H9 (cell line): ENCODE results near the gene NPPC. TPM values are rescaled to one million over a fixed set of nuclear protein-coding genes. Genes with fewer than 3 reads are reported as not detected.
A peak's percentile ranks its signal among the peaks of the same experiment; 100 is the strongest.

Source experiments
- DNase-seq: peaks from one replicate; pipeline ENCODE4 v3.0.0-alpha.2; 2017
- H2AFZ ChIP-seq: one replicate; pipeline ENCODE4 v1.6.1; 2013; ENCODE audit warnings: mild to moderate bottlenecking, low read length, control low read depth, moderate library complexity
- H2AK5ac ChIP-seq: 2 replicates; pipeline ENCODE4 v1.6.1; 2013; ENCODE audit warnings: low read length, control low read depth, mixed read lengths; ENCODE audit not compliant: insufficient read length
- H2BK120ac ChIP-seq: one replicate; pipeline ENCODE4 v1.6.1; 2013; ENCODE audit warnings: low read depth, mild to moderate bottlenecking, low read length, control low read depth, inconsistent platforms; ENCODE audit not compliant: poor library complexity, severe bottlenecking
- H2BK12ac ChIP-seq: 2 replicates; pipeline ENCODE4 v1.6.1; 2013; ENCODE audit warnings: low read length, control low read depth, mixed read lengths, low read depth; ENCODE audit not compliant: insufficient read length
- H2BK15ac ChIP-seq: 2 replicates; pipeline ENCODE4 v1.6.1; 2013; ENCODE audit warnings: low read depth, low read length, control low read depth
- H2BK20ac ChIP-seq: one replicate; pipeline ENCODE4 v1.6.1; 2013; ENCODE audit warnings: low read depth, mild to moderate bottlenecking, low read length, control low read depth, inconsistent platforms; ENCODE audit not compliant: poor library complexity, severe bottlenecking
- H2BK5ac ChIP-seq: 2 replicates; pipeline ENCODE4 v1.6.1; 2013; ENCODE audit warnings: low read length, control low read depth, mixed read lengths; ENCODE audit not compliant: insufficient read length
- H3K14ac ChIP-seq: 2 replicates; pipeline ENCODE4 v1.6.1; 2013; ENCODE audit warnings: low read length, control low read depth; ENCODE audit not compliant: insufficient read depth
- H3K18ac ChIP-seq: 2 replicates; pipeline ENCODE4 v1.6.1; 2013; ENCODE audit warnings: low read depth, mild to moderate bottlenecking, mixed read lengths, low read length, control low read depth; ENCODE audit not compliant: insufficient read length
- H3K23ac ChIP-seq: 2 replicates; pipeline ENCODE4 v1.6.1; 2013; ENCODE audit warnings: low read length, control low read depth, mixed read lengths, low read depth; ENCODE audit not compliant: insufficient read length
- H3K23me2 ChIP-seq: 2 replicates; pipeline ENCODE4 v1.6.1; 2013; ENCODE audit warnings: low read depth, mild to moderate bottlenecking, mixed read lengths, low read length, control low read depth; ENCODE audit not compliant: insufficient read length, poor library complexity, severe bottlenecking
- H3K27ac ChIP-seq: 2 replicates; pipeline ENCODE4 v1.5.1; 2013; ENCODE audit warnings: low read length, control low read depth, mixed read lengths, low read depth; ENCODE audit not compliant: insufficient read length
- H3K27me3 ChIP-seq: 2 replicates; pipeline ENCODE4 v1.6.1; 2013; ENCODE audit warnings: low read length, control low read depth, inconsistent platforms; ENCODE audit not compliant: insufficient read depth
- H3K4ac ChIP-seq: 2 replicates; pipeline ENCODE4 v1.6.1; 2013; ENCODE audit warnings: low read depth, mild to moderate bottlenecking, control low read depth, inconsistent platforms, low read length, moderate library complexity
- H3K4me1 ChIP-seq: 2 replicates; pipeline ENCODE4 v1.6.1; 2013; ENCODE audit warnings: low read length, control low read depth, inconsistent platforms; ENCODE audit not compliant: insufficient read depth
- H3K4me2 ChIP-seq: 2 replicates; pipeline ENCODE4 v1.6.1; 2013; ENCODE audit warnings: low read length, control low read depth, mixed read lengths; ENCODE audit not compliant: insufficient read length, insufficient read depth
- H3K56ac ChIP-seq: 2 replicates; pipeline ENCODE4 v1.6.1; 2013; ENCODE audit warnings: low read depth, mild to moderate bottlenecking, mixed read lengths, low read length, control low read depth; ENCODE audit not compliant: insufficient read length
- H3K79me1 ChIP-seq: 2 replicates; pipeline ENCODE4 v1.6.1; 2013; ENCODE audit warnings: low read depth, mild to moderate bottlenecking, moderate library complexity, low read length, control low read depth, inconsistent platforms; ENCODE audit not compliant: insufficient read depth, poor library complexity, severe bottlenecking
- H3K79me2 ChIP-seq: 2 replicates; pipeline ENCODE4 v1.6.1; 2013; ENCODE audit warnings: low read length, control low read depth, inconsistent platforms; ENCODE audit not compliant: insufficient read depth
- H3K9ac ChIP-seq: 2 replicates; pipeline ENCODE4 v1.6.1; 2013; ENCODE audit warnings: low read length, control low read depth, mixed read lengths; ENCODE audit not compliant: insufficient read length; ENCODE audit errors: extremely low read depth
- H3K9me3 ChIP-seq: one replicate; pipeline ENCODE4 v1.6.1; 2013; ENCODE audit warnings: low read depth, low read length, inconsistent platforms; ENCODE audit not compliant: control insufficient read depth
- H3T11ph ChIP-seq: one replicate; pipeline ENCODE4 v1.6.1; 2013; ENCODE audit warnings: mild to moderate bottlenecking, low read length, control low read depth, inconsistent platforms
- H4K20me1 ChIP-seq: one replicate; pipeline ENCODE4 v1.6.1; 2013; ENCODE audit not compliant: control insufficient read depth, insufficient read length, insufficient read depth
- H4K5ac ChIP-seq: 2 replicates; pipeline ENCODE4 v1.6.1; 2013; ENCODE audit warnings: low read depth, mild to moderate bottlenecking, mixed read lengths, low read length, control low read depth; ENCODE audit not compliant: insufficient read length
- H4K8ac ChIP-seq: replicated peaks from 2 replicates; pipeline ENCODE4 v1.6.1; 2013; ENCODE audit warnings: low read length, control low read depth, mixed read lengths, low read depth; ENCODE audit not compliant: insufficient read length
- H4K91ac ChIP-seq: 2 replicates; pipeline ENCODE4 v1.6.1; 2013; ENCODE audit warnings: low read depth, mild to moderate bottlenecking, moderate library complexity, mixed read lengths, low read length, control low read depth; ENCODE audit not compliant: insufficient read length
- H3K27ac Mint-ChIP-seq, 3 experiments: 2 replicates in 2 of 3; 3 replicates in 1 of 3; pipeline ENCODE4 v1.8.0; 2020 to 2021; ENCODE audit warnings: mixed read lengths in 3 of 3, mild to moderate bottlenecking in 1 of 3, moderate library complexity in 1 of 3
- H3K27me3 Mint-ChIP-seq: 2 replicates; pipeline ENCODE4 v1.8.0; 2021; ENCODE audit warnings: low read depth, mild to moderate bottlenecking, moderate library complexity, mixed read lengths
- H3K36me3 Mint-ChIP-seq, 3 experiments: 2 replicates in 2 of 3; 3 replicates in 1 of 3; pipeline ENCODE4 v1.8.0; 2020 to 2021; ENCODE audit warnings: low read depth in 3 of 3, mixed read lengths in 3 of 3; ENCODE audit not compliant: insufficient read depth in 1 of 3
- H3K4me1 Mint-ChIP-seq, 2 experiments: 2 replicates each; pipeline ENCODE4 v1.8.0; 2020; ENCODE audit warnings: mixed read lengths in 2 of 2
- H3K4me3 Mint-ChIP-seq, 2 experiments: 2 replicates in 1 of 2; 3 replicates in 1 of 2; pipeline ENCODE4 v1.8.0; 2020 to 2021; ENCODE audit warnings: mild to moderate bottlenecking in 2 of 2, mixed read lengths in 2 of 2, moderate library complexity in 1 of 2
- H3K9me3 Mint-ChIP-seq, 2 experiments: 2 replicates in 1 of 2; 3 replicates in 1 of 2; pipeline ENCODE4 v1.8.0; 2020; ENCODE audit warnings: mild to moderate bottlenecking in 2 of 2, mixed read lengths in 2 of 2, moderate library complexity in 1 of 2
- CTCF ChIP-seq: fragments of 200-600 bp; sonication (generic); conservative IDR thresholded peaks from 3 replicates; pipeline ENCODE4 v1.8.0; 2021; ENCODE audit warnings: antibody characterized with exemption, mild to moderate bottlenecking
- WGBS: extraction: QIAGEN DNeasy Blood & Tissue Kit; methylation state at CpG from one replicate; pipeline ENCODE4 v1.1.7; 2013; ENCODE audit warnings: missing lambda C conversion rate, low lambda C conversion rate, mixed read lengths; ENCODE audit not compliant: insufficient read length; ENCODE audit errors: extremely low coverage; 5-methylcytosine and 5-hydroxymethylcytosine counted together
- total RNA-seq: library from RNA; stranded (reverse); gene quantifications from 2 replicates; pipeline ENCODE4 v1.2.1, GENCODE V29; 2021

NPPC gene
- total RNA-seq, 1 experiment from 2014 or later, result 1.1 TPM

GRCh38 chr2:231932985-231933915 lies 7.1 kb upstream of the NPPC start:
- no peaks in the 10 kb centered on the region for H3K79me1 ChIP-seq

More at GRCh38 chr2:231932985-231933915, 7.1 kb upstream of the NPPC start:
- no peak overlapping the region for H2BK120ac ChIP-seq
- Mint-ChIP-seq H3K27me3 (peaks cover 30% of the 10 kb centered on the region), H3K36me3 (no peaks in the 10 kb centered on the region), H3K9me3 (no peaks in the 10 kb centered on the region; a peak in 1 of 5 replicates), H3K4me1 (peaks cover 0 to 4% of the 10 kb centered on the region in 2 experiments; a peak in 1 of 4 replicates), H3K27ac (no peak overlapping the region), H3K4me3 (no peak overlapping the region)
- no peaks in the 10 kb centered on the region for H3K79me2 ChIP-seq
- no peak overlapping the region for H2BK12ac ChIP-seq
- H3K18ac ChIP-seq, result no peak overlapping the region
- no peak overlapping the region for H3T11ph ChIP-seq
- 0 out of 3 replicates have a peak, but pooled peaks have one; percentile 10 for TF ChIP-seq CTCF
- H2BK5ac ChIP-seq, result no peak overlapping the region
- H3K4me2 ChIP-seq, result no peak overlapping the region
- H2BK20ac ChIP-seq, result no peak overlapping the region
- no peaks in the 10 kb centered on the region for H4K20me1 ChIP-seq
- H3K23ac ChIP-seq, result no peak overlapping the region
- H3K27ac ChIP-seq, result no peak overlapping the region
- no peak overlapping the region for H4K5ac ChIP-seq
- H2AFZ ChIP-seq, result no peak overlapping the region
- H3K4ac ChIP-seq, result no peak overlapping the region
- no peak overlapping the region for H4K91ac ChIP-seq
- H3K9me3 ChIP-seq, result no peaks in the 10 kb centered on the region
- WGBS, result no CpG with 5 or more reads among the region's 15 CpGs
- no peaks in the 10 kb centered on the region for H3K4me1 ChIP-seq
- DNase-seq, result no peak
- peak overlapping the region; percentile 32; the same call in 1 of the 2 replicates for H3K14ac ChIP-seq
- no peaks in the 10 kb centered on the region for H3K27me3 ChIP-seq
- H3K23me2 ChIP-seq, result no peaks in the 10 kb centered on the region
- no peak overlapping the region for H2BK15ac ChIP-seq
- no peak overlapping the region for H4K8ac ChIP-seq
- H3K9ac ChIP-seq, result no peak overlapping the region
- no peak overlapping the region for H3K56ac ChIP-seq
- no peak overlapping the region for H2AK5ac ChIP-seq
